ENCODE results near the gene IQCC.

Gene IQCC

GRCh38 chr1:32179193-32179442, 26.4 kb upstream of the IQCC start:
- TF ChIP-seq CTCF (IDR thresholded peaks at IDR 0.05; ENCODE audit: extremely low read depth, missing control alignments), result no peak
- no peak for DNase-seq (ENCODE audit: low spot score)

GRCh38 chr1:32179443-32180185, 25.9 kb upstream of the IQCC start, which contains the start of gene TXLNA:
TSS of gene TXLNA (plus strand) at chr1:32179675. CDS start at chr1:32180346, 671 bp downstream.
- DNase-seq (ENCODE audit: low spot score), result peak; percentile 98
- no peak for TF ChIP-seq CTCF (IDR thresholded peaks at IDR 0.05; ENCODE audit: extremely low read depth, missing control alignments)

- peak; percentile 39 for DNase-seq (ENCODE audit: low spot score)
- no peak for TF ChIP-seq CTCF (IDR thresholded peaks at IDR 0.05; ENCODE audit: extremely low read depth, missing control alignments)
Observed at GRCh38 chr1:32180186-32181060, 25.0 kb upstream of the IQCC start.

- no peak for DNase-seq (ENCODE audit: low spot score)
- no peak for TF ChIP-seq CTCF (IDR thresholded peaks at IDR 0.05; ENCODE audit: extremely low read depth, missing control alignments)
Observed at GRCh38 chr1:32181065-32181464, 24.4 kb upstream of the IQCC start.

GRCh38 chr1:32181563-32181962, 23.9 kb upstream of the IQCC start:
- no peak for DNase-seq (ENCODE audit: low spot score)
- TF ChIP-seq CTCF (IDR thresholded peaks at IDR 0.05; ENCODE audit: extremely low read depth, missing control alignments), result no peak

- no peak for DNase-seq (ENCODE audit: low spot score)
- TF ChIP-seq CTCF (IDR thresholded peaks at IDR 0.05; ENCODE audit: extremely low read depth, missing control alignments), result no peak
Observed at GRCh38 chr1:32182060-32182459, 23.4 kb upstream of the IQCC start.

- TF ChIP-seq CTCF (IDR thresholded peaks at IDR 0.05; ENCODE audit: extremely low read depth, missing control alignments), result no peak
- DNase-seq (ENCODE audit: low spot score), result no peak
Observed at GRCh38 chr1:32184650-32185049, 20.8 kb upstream of the IQCC start.
